Measurements from ENCODE around the gene SGIP1. TPM values are rescaled to one million over a fixed set of nuclear protein-coding genes. Genes with fewer than 3 reads are reported as not detected.

Gene SGIP1
- polyA plus RNA-seq, 1 of the 3 experiments (the other 2 are of a cell fraction) = 15.5 TPM

- TF ChIP-seq REST (IDR thresholded peaks at IDR 0.05; ENCODE audit: low read depth, low read length) (no peak), CHD2 (IDR thresholded peaks at IDR 0.05; ENCODE audit: low read length, partially characterized antibody) (no peak), SIN3A (IDR thresholded peaks at IDR 0.05; ENCODE audit: borderline replicate concordance, low read depth, low read length) (no peak)
Measured at GRCh38 chr1:66770240-66770639, 236.3 kb downstream of the SGIP1 start (continued).

- DNase-seq = no peak
- Histone ChIP-seq H3K4me1 (ENCODE audit: control insufficient read depth in 1 of 2, insufficient read depth in 2 of 2, low read depth in 1 of 2, low read length in 1 of 2) (no peaks in the 10 kb centered on the region; a peak in 1 of 4 replicates), H3K4me2 (no peak overlapping the region), H3F3A (replicated peaks; ENCODE audit: insufficient read depth) (no peaks in the 10 kb centered on the region), H3K79me2 (ENCODE audit: insufficient read depth) (no peaks in the 10 kb centered on the region), H3K9ac (no peak overlapping the region), H3K4me3 (ENCODE audit: low read depth in 2 of 2, low read length in 1 of 2) (no peak overlapping the region), H4K20me1 (ENCODE audit: insufficient read depth) (no peaks in the 10 kb centered on the region), H3K9me3 (no peaks in the 10 kb centered on the region), H3K27me3 (ENCODE audit: insufficient read depth) (no peaks in the 10 kb centered on the region), H2AFZ (ENCODE audit: low read depth) (no peak overlapping the region), H3K9me2 (no peaks in the 10 kb centered on the region), H3K36me3 (replicated peaks in 1 of 2; ENCODE audit: control insufficient read depth in 1 of 2, insufficient read depth in 2 of 2, low read length in 1 of 2) (no peaks in the 10 kb centered on the region), H3K27ac (ENCODE audit: low read depth in 2 of 2, low read length in 1 of 2) (no peak overlapping the region)
- TF ChIP-seq MEF2A (IDR thresholded peaks at IDR 0.05; ENCODE audit: borderline replicate concordance, low read depth) = no peak
- TF ChIP-seq MAX (IDR thresholded peaks at IDR 0.05; ENCODE audit: low read depth) = no peak
- TF ChIP-seq FOXM1 (IDR thresholded peaks at IDR 0.05; ENCODE audit: low read depth) = no peak
- TF ChIP-seq TEAD4 (IDR thresholded peaks at IDR 0.05; ENCODE audit: borderline replicate concordance, insufficient read depth) = no peak
- no peak for TF ChIP-seq REST (IDR thresholded peaks at IDR 0.05; ENCODE audit: low read depth, low read length)
- TF ChIP-seq SIN3A (IDR thresholded peaks at IDR 0.05; ENCODE audit: borderline replicate concordance, low read depth, low read length) = no peak
- TF ChIP-seq, protein P1, sequence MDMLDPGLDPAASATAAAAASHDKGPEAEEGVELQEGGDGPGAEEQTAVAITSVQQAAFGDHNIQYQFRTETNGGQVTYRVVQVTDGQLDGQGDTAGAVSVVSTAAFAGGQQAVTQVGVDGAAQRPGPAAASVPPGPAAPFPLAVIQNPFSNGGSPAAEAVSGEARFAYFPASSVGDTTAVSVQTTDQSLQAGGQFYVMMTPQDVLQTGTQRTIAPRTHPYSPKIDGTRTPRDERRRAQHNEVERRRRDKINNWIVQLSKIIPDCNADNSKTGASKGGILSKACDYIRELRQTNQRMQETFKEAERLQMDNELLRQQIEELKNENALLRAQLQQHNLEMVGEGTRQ (IDR thresholded peaks at IDR 0.05; ENCODE audit: borderline replicate concordance, low read depth, low read length) = no peak
- 69% methylated on average over 4 of the region's 4 CpGs for WGBS (ENCODE audit: low lambda C conversion rate)
- ChIA-PET CTCF (no interaction called here), POLR2A (no interaction called here)
Measured at GRCh38 chr1:66770694-66771093, 236.7 kb downstream of the SGIP1 start.

Data from SK-N-SH (cell line).